ENCODE results near the gene SLC2A13. TPM values are rescaled to one million over a fixed set of nuclear protein-coding genes. Genes with fewer than 3 reads are reported as not detected.

The SLC2A13 gene
- total RNA-seq, 1 donor from 2014 or later, result 11.6 TPM

DNA sequence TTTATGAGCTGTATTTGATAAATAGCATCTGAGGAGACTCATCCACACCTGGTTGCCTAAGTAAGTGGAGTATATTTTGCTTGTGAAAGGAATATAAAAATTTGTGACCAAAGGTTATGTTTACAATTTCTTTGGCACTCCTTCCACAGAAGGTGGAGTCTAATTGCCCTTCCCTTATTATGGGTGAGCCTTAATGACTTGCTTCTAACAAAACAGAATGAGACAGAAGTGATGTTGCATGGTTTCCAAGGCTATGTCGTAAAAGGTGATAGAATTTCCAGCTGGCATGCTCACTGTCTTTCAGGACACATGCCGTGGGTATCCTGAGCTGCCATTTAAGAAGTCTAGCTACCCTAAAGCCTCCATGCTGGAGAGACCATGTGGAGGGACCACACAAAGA lies 369.5 kb downstream of the SLC2A13 start:
- Histone ChIP-seq H3K4me3 (no peak overlapping the region), H3K27me3 (ENCODE audit: low read depth) (no peaks in the 10 kb centered on the region), H3K36me3 (no peaks in the 10 kb centered on the region), H3K9me3 (peaks cover 24% of the 10 kb centered on the region), H3K4me1 (no peaks in the 10 kb centered on the region), H3K27ac (no peak overlapping the region)
- DNase-seq, result no peak
- TF ChIP-seq, protein P1, sequence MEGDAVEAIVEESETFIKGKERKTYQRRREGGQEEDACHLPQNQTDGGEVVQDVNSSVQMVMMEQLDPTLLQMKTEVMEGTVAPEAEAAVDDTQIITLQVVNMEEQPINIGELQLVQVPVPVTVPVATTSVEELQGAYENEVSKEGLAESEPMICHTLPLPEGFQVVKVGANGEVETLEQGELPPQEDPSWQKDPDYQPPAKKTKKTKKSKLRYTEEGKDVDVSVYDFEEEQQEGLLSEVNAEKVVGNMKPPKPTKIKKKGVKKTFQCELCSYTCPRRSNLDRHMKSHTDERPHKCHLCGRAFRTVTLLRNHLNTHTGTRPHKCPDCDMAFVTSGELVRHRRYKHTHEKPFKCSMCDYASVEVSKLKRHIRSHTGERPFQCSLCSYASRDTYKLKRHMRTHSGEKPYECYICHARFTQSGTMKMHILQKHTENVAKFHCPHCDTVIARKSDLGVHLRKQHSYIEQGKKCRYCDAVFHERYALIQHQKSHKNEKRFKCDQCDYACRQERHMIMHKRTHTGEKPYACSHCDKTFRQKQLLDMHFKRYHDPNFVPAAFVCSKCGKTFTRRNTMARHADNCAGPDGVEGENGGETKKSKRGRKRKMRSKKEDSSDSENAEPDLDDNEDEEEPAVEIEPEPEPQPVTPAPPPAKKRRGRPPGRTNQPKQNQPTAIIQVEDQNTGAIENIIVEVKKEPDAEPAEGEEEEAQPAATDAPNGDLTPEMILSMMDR (IDR thresholded peaks at IDR 0.05), result no peak
- intact Hi-C loops (cut with DNase I), result no loop called here
- ATAC-seq, result no peak

DNA sequence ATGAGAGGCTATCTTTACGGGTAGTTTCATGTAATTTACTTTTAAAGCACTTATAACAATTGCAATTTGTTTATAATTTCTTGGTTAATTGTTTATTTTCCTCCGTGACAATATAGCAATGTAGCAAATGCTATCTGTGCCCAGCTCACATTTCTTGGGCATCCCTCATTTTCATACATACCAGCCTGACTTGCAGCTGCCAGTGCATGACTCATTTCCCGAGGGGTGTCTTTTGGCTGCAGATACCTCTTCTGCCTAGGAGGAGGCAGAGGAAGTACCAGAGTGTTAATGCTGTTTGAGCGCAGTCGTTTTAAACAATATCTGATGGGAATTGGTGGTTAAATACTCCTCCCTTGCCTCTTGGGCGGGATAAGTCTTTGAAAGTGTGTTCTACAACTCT lies 382.1 kb downstream of the SLC2A13 start:
- ATAC-seq, result no peak
- TF ChIP-seq, protein P1 (IDR thresholded peaks at IDR 0.05), result no peak
- intact Hi-C loops (cut with DNase I), result no loop called here

DNA sequence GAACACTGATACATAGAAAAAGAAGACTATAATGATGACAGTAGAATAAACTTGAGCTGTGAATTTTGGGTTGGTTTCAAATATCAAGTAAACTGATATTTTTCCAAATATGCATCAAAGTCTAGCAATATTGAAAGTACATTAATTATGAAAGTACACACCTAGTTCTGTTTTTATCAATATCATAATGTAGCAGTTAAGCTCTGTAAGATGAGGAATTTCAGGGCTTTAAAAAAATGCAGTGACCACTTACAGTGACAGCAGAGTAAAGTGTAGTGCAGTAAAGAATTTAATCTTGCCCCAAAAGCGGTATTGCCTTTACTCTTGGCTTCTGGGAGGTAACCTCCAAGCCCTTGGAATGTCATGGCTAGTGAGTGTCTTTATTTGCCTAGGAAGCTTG lies 383.4 kb downstream of the SLC2A13 start:
- TF ChIP-seq, protein P1 (IDR thresholded peaks at IDR 0.05), result no peak
- no peaks in the 10 kb centered on the region for H3K4me1 ChIP-seq
- intact Hi-C loops (cut with DNase I), result no loop called here
- no peak for DNase-seq
- H3K9me3 ChIP-seq, result no peaks in the 10 kb centered on the region
- no peaks in the 10 kb centered on the region for H3K27me3 ChIP-seq (ENCODE audit: low read depth)
- ATAC-seq, result no peak
- H3K27ac ChIP-seq, result no peak overlapping the region
- H3K4me3 ChIP-seq, result no peak overlapping the region
- no peaks in the 10 kb centered on the region for H3K36me3 ChIP-seq

More for the DNA sequence above, 382.1 kb downstream of the SLC2A13 start:
- H3K36me3 ChIP-seq, result no peaks in the 10 kb centered on the region
- H3K27me3 ChIP-seq (ENCODE audit: low read depth), result no peaks in the 10 kb centered on the region
- H3K4me3 ChIP-seq, result no peak overlapping the region
- H3K27ac ChIP-seq, result no peak overlapping the region
- H3K9me3 ChIP-seq, result no peaks in the 10 kb centered on the region
- DNase-seq, result no peak
- no peaks in the 10 kb centered on the region for H3K4me1 ChIP-seq

DNA sequence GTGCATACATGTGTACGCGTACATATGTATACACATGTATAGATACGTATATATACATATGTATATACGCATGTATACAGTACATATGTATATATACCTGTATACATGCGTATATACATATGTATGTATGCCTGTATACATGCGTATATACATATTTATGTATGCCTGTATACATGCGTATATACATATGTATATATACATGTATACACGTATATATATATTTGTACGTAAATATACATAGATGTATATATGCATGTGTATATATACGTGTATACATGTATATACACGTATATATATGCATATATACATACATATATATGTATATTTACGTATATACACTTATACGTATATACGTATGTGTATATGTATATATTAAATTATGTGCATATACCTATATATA lies 392.3 kb downstream of the SLC2A13 start:
- intact Hi-C loops (cut with DNase I), result no loop called here
- ATAC-seq (no peak), DNase-seq (no peak)

DNA sequence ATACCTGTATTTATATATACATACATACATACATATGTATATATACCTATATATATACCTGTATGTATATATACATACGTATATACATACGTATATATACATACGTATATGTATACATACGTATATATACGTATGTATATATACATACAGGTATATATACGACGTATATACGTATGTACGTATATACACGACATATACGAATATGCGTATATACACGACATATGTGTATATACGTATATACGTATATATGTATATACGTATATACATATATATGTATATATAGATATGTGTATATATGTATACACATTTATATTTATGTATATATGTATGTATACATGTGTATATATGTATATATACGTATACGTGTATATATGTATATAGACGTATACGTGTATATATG lies 393.5 kb downstream of the SLC2A13 start:
- H3K9me3 ChIP-seq, result no peaks in the 10 kb centered on the region
- H3K36me3 ChIP-seq, result no peaks in the 10 kb centered on the region
- TF ChIP-seq, protein P1 (IDR thresholded peaks at IDR 0.05), result no peak
- H3K27ac ChIP-seq, result no peak overlapping the region
- no peaks in the 10 kb centered on the region for H3K4me1 ChIP-seq
- intact Hi-C loops (cut with DNase I), result no loop called here
- no peak for ATAC-seq
- no peak for DNase-seq
- no peaks in the 10 kb centered on the region for H3K27me3 ChIP-seq (ENCODE audit: low read depth)
- H3K4me3 ChIP-seq, result no peak overlapping the region

More for the DNA sequence above, 392.3 kb downstream of the SLC2A13 start:
- H3K4me3 ChIP-seq, result no peak overlapping the region
- TF ChIP-seq, protein P1 (IDR thresholded peaks at IDR 0.05), result no peak
- no peaks in the 10 kb centered on the region for H3K27me3 ChIP-seq (ENCODE audit: low read depth)
- H3K4me1 ChIP-seq, result no peaks in the 10 kb centered on the region
- no peaks in the 10 kb centered on the region for H3K9me3 ChIP-seq
- H3K36me3 ChIP-seq, result no peaks in the 10 kb centered on the region
- no peak overlapping the region for H3K27ac ChIP-seq

Other genes with a start within 250 kb of the SLC2A13 start
- gene LRRK2, start 118.9 kb upstream of the SLC2A13 start, total RNA-seq, result 426 TPM

All from lower lobe of right lung (tissue), 2 donors.